ENCODE measurements around the gene KIAA1191.

Gene KIAA1191

GRCh38 chr5:176388444-176389134, 27.0 kb upstream of the KIAA1191 start, which contains the start of the genes HIGD2A and NOP16:
Gene HIGD2A (plus strand): TSS chr5:176388751. CDS start chr5:176388820, 69 bp downstream.
Gene NOP16 (minus strand): TSS chr5:176388598. CDS start chr5:176388539, 59 bp downstream.
- peak; percentile 99 for DNase-seq

- DNase-seq: no peak
Measured at GRCh38 chr5:176388003-176388443, 26.5 kb upstream of the KIAA1191 start.

DNA sequence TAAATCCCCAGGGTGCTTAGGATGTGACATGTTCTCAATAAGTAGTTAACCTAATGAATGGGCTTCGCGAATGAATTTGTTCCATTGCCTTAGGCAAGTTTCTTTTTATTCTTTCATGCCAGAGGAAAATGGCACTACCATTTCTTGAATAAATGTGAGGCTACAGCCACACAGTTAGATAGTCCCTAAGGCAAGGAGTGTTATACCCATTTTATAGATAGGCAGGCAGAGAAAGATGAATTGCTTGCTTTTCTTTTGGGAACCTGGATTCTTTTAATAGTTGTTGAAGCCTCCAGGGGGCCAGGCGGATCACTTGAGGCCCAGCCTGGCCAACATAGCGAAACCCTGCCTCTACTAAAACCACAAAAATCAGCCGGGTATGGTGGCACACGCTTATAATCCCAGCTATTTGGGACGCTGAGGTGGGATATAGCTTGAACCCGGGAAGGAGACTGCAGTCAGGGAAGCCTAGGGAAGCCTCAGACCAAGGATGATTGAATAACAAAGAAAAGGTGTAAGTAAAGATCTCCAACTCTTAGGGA, 25.9 kb upstream of the KIAA1191 start:
- no peak for DNase-seq

DNA sequence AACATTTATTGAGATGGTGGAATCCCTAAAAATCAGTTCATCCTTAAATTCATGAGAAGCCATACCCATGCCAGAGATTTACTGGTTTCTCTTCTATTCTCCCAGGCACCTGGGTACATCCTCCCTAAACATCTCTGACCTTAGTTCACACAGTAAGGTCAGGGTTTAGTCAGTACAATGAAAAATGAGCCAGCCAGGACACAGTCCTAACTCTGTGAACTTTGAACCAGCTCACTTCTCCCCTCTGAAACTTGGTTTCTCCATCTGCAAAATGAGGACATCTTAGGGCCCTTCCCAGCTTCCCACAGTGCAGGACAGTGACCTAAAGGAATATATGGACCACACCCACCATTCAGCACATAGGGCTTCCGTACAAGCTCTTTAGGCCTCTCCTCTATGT, 24.9 kb upstream of the KIAA1191 start:
- DNase-seq: no peak

DNA sequence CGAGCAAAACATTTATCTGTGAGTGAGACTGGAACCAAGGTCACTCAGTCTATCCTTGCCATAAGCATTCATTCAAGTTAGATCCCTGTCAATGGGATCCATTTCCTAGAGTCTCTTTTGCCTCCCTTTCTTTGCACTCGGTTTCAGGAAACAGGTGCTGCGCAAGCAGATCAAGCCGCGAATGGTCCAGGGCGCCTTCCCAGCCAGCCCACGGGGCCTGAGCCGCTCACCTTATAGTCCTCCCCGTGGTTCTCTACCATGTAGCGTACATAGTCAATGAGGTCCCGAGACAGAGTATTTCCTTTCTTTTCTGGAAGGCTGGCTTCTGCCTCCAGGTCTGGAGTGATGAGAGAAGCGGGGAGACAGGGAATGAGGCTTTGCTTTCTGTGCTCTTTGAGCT, 23.4 kb upstream of the KIAA1191 start:
- no peak for DNase-seq

GRCh38 chr5:176384366-176384930, 22.9 kb upstream of the KIAA1191 start:
- DNase-seq: no peak

DNA sequence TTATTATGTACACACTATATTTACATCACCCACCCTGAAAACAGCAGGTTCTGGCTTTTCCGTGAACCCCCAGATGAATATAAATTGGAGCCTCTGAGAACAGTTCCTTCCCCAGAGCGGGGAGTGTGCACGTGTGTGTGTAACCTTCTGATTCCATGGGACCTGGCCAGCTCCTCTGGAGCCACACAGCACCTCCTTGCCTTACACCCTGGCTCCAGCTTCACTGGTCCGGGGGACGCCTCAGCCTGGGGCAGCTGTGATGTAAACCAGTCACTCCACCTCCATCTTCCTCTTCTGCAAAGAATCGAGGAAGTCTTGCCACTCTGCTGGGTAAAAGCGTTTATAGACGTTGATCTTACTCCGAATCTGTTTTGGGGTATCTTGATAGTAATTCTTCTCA, 22.4 kb upstream of the KIAA1191 start:
- DNase-seq: no peak

- no peak for DNase-seq
Measured at GRCh38 chr5:176383248-176383905, 21.8 kb upstream of the KIAA1191 start.

DNA sequence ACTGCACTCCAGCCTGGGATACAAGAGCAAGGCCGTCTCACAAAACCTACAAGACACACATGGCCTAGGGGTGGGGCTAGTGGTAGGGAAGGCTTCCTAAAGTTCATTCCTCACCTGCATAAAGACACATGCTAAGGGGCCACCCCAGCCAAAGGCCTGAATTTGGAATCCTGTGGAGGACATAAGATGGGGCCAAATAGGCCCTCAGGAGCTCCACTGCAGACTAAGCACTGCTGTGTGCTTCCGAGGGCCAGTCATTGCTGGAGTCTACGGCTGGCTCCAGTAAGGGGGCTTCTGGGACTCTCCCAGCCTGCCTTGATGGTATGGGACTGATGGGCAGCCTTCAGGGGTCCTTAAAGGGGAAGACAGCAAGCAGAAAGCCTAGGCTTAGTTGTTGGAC, 21.2 kb upstream of the KIAA1191 start:
- no peak for DNase-seq

GRCh38 chr5:176381979-176382378, 20.4 kb upstream of the KIAA1191 start:
- no peak for DNase-seq

DNA sequence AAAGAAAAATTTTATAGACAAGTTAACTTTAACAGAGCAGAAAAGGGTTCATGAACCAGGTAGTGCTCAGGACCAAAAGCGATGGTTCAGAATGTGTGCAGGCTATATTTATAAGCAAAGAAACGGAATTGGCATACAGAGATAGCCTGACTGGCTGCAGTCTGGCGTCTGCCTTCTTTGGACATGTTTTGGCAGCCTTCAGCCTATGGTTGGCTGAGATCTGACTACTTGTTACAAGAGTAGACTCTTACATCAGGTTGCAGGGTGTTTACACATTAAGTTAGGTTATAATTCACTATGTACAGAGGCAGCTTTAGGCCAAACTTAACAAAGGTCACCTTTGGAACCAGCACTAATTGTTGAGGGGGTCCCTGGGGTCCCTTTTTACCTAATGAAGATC, 19.9 kb upstream of the KIAA1191 start:
- no peak for DNase-seq

DNA sequence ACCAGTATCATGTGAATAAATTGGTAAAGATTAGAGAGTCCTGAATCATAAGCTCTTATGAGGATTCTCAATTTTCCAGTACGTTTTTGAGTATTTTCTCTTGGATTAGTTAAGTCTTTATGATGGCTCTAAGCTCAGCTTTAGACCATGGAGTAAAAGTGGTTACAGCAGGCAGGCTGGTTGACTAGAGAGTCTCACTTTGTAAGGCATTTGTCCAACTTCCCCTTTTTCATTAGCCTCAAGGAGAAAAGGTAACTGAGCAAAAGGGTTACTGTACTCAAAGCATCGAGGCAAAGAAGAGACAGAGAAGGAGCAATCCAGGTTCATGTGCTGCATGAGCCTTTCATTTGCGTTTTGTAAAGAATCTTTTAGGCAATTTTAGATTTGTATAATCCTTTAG, 18.3 kb upstream of the KIAA1191 start:
- DNase-seq: no peak

- peak; percentile 13 for DNase-seq
Measured at GRCh38 chr5:176373100-176373818, 11.7 kb upstream of the KIAA1191 start.

GRCh38 chr5:176371621-176372539, 10.3 kb upstream of the KIAA1191 start:
- DNase-seq: no peak

DNA sequence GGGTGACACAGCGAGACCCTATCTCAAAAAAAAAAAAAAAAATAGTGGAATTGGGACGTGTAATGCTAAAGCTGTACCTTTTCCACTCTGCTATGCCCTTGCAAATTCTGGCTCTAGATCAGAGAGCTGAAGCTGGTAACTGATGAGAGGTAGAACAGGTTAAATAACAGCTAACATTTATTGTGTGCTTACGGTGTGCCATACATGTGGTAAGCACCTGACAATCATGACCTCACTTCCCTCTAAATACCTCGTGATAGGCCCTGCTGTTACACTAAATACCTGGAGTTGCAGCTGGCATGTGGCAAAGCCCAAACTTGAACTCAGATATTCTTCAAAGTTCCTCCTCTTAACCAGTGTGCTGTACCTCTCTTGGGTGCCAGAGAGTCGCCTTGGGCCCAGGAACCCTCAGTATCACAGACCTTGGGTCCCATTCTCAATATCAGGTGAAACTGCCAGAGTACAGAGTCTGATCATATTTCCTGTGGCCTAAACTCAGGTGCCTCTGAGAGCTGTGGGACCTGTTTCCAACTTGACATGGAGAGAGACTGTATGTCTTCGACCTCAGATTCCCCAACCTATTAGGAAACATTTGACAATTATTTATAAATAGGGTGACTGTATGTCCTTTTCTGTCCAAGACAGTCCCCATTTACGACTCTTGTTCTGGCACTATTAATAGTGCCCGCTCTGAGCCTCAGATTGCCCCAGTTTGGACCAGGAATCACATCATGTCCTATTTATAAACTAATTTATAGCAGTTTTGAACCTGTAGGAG, 8.6 kb upstream of the KIAA1191 start:
- DNase-seq: no peak

DNA sequence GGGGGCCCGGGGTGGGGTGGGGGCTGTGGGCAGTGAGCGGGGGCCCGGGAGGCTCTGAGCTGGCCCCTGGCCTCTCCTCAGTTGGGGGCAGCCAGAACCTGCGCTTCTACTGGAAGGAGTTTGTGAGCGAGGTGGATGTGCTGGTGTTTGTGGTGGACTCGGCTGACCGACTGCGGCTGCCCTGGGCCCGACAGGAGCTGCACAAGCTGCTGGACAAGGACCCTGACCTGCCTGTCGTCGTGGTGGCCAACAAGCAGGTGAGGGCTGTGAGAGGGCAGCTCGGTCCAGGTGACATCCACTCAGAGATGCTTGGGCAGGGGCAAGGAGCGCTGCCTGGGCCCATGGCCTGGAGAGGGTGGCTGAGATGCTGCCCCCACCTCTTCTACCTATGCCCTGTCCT, 7.2 kb upstream of the KIAA1191 start:
- DNase-seq: no peak

- DNase-seq: no peak
Measured at GRCh38 chr5:176366232-176366894, 4.8 kb upstream of the KIAA1191 start.

- DNase-seq: peak; percentile 79
Measured at GRCh38 chr5:176365351-176366231, 4.0 kb upstream of the KIAA1191 start, which contains the start of gene ARL10. Gene ARL10 (plus strand): TSS chr5:176365487. CDS start chr5:176365564, 77 bp downstream.

- DNase-seq: no peak
Measured at GRCh38 chr5:176364765-176365350, 3.3 kb upstream of the KIAA1191 start.
